Measurements from ENCODE around the gene MELTF.
A peak's percentile ranks its signal among the peaks of the same experiment; 100 is the strongest.

The MELTF gene

GRCh38 chr3:196994056-196994455, 35.6 kb downstream of the MELTF start:
- no peak for DNase-seq (ENCODE audit: low read depth in 2 of 2)

- DNase-seq (ENCODE audit: low read depth in 2 of 2): no peak
Observed at GRCh38 chr3:196992461-196993065, 37.1 kb downstream of the MELTF start.

DNA sequence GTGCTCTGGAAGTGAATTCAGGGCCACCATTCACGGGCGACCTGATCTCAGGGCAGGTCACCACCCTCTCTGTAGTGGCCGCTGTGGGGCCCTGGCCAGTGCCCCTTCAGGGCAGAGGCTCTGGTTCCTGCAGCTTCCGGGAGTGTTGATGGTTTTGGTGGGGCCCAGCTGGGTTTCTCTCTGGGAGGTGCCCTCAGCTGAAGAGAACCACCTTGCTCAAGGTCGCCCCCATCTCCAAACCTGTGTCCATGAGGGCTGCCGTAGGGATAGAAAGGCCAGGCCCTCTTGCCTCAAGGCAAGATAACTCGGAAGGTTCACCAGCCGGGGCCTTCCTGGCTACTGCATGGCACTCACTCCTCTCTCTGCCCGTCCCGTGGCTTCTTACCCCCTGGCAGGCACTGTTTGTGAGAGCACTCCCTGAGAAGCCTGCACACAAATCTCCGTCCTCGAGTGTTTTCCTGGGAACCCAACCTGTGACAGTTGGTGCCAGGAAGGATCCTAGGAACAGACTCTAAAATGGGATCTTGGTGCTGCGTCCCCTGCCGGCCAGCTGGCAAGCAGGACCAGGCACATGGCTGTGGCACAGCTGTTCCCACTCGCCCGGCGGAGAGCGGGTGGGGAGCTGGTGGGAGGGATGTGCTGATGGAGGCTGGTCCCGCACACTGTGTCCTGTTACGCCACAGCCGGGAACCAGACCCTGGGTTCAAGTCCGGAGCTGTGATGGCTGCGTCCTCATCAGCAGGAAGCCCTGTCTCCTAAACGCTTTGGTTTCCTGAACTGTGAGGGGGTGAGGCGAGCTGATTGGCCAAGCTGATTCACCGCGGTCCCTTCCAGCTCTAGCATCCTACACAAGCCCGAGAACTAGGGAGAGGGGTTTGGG, 37.8 kb downstream of the MELTF start:
- DNase-seq (ENCODE audit: low read depth in 2 of 2): no peak

GRCh38 chr3:196990601-196991007, 39.0 kb downstream of the MELTF start:
- no peak for DNase-seq (ENCODE audit: low read depth in 2 of 2)

- DNase-seq (ENCODE audit: low read depth in 2 of 2): no peak
Observed at GRCh38 chr3:196989721-196990262, 39.8 kb downstream of the MELTF start.

GRCh38 chr3:196988241-196989029, 41.2 kb downstream of the MELTF start:
- no peak for DNase-seq (ENCODE audit: low read depth in 2 of 2)

- no peak for DNase-seq (ENCODE audit: low read depth in 2 of 2)
Observed at GRCh38 chr3:196987022-196987421, 42.6 kb downstream of the MELTF start.

- DNase-seq (ENCODE audit: low read depth in 2 of 2): no peak
Observed at GRCh38 chr3:196985954-196986885, 43.4 kb downstream of the MELTF start.

- no peak for DNase-seq (ENCODE audit: low read depth in 2 of 2)
Observed at GRCh38 chr3:196985298-196985697, 44.3 kb downstream of the MELTF start.

- no peak for DNase-seq (ENCODE audit: low read depth in 2 of 2)
Observed at GRCh38 chr3:196983186-196983585, 46.4 kb downstream of the MELTF start.

DNA sequence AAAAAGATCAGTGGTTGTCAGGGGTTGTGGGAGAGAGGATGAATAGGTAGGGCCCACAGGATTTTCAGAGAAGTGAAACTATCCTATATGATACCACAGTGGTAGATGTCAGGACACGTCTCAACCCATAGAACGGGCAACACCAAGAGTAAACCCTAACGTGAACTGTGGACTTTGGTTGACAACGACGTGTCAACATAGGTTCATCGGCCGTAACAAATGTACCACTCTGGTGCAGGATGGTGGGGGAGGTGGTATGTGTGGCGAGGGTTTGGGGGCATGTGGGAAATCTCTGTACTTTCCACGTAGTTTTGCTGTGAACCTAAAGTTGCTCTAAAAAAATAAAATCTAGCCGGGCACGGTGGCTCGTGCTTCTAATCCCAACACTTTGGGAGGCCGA, 48.0 kb downstream of the MELTF start:
- DNase-seq (ENCODE audit: low read depth in 2 of 2): no peak

DNA sequence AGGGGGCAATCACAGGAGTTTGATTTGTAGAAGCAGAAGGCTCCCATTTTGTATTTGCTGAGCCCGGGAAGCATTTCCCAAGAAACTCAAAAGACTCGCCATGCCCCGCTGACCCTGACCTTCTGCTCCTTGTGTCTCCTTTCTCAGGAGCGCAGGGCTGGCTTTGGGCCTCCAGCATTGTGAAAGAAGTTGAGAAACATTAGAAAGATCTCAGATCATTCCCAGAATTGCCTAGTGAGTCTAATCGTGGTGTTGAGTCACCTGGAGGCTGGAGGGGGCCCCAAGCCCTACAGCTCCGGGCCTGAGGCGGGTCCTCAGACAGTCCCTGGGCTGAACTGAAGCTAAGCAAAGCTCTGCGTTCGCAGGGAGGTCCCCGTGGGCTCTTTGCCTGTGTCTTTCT, 50.1 kb downstream of the MELTF start:
- no peak for DNase-seq (ENCODE audit: low read depth in 2 of 2)

GRCh38 chr3:196976941-196977340, 52.7 kb downstream of the MELTF start:
- DNase-seq (ENCODE audit: low read depth in 2 of 2): no peak

DNA sequence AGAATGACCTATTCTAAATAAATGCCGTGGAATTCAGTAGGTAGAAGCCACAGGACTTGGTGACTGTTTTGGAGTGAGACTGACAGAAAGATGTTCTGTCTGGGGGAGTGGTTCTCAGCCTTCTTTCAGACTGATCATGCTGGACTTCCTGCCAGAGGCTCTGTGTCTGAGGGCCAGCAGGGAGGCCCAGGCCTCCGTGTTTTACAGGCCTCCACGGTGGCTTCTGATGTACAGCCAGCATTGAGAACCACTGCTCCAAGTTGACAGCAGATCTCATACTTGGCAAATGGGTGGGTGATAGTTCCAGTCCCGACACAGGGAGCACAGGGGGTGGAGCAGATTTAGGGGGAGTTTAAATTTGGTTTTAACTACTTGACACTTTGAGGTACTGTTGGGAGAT, 54.3 kb downstream of the MELTF start:
- no peak for DNase-seq (ENCODE audit: low read depth in 2 of 2)

DNA sequence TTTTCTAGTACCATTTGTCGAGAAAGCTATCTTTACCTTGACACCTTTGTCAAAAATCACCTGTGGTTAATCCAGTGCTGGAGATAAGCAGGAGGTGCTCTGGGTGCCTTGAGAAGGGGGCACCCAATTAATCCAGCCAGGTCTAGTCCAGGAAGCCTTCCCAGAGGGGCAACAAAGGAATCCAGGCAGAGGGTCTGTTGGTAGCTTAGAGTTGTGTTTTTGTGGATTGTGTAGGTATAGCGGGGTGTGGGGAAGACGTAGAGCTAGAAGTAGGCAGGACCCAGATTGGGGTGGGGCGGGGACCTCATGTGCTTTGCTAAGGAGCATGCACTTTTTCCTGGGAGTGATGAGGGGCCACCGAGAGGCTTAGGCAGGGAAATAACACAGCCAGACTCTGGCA, 55.0 kb downstream of the MELTF start:
- DNase-seq (ENCODE audit: low read depth in 2 of 2): no peak

GRCh38 chr3:196971094-196971698, 58.4 kb downstream of the MELTF start:
- DNase-seq (ENCODE audit: low read depth in 2 of 2): no peak

DNA sequence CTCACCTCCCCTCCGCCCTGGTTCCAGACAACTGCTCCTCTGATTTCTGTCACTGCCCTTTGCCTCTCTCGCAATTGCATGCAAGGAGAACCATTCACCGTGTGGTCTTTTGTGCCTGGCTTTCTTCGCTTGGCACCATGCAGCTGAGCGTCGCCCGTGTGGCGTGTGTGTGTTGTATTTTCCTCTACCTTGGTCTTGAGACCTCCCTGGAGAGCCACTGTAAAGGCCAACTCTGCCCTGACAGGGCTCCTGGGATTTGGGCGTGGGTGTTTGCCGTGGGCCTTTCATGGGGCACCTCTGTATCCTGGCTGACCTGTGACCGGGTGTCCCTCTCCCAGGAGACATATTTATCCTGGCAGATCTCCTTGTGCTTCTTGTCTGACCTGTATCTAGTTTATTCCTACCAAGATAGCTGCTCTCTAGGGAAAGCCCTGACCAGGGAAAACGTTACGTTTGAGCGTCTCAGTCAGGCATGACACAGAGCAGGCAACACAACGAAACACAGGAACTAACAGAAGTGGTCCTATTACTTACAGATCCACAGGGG, 59.0 kb downstream of the MELTF start:
- DNase-seq (ENCODE audit: low read depth in 2 of 2): no peak

DNA sequence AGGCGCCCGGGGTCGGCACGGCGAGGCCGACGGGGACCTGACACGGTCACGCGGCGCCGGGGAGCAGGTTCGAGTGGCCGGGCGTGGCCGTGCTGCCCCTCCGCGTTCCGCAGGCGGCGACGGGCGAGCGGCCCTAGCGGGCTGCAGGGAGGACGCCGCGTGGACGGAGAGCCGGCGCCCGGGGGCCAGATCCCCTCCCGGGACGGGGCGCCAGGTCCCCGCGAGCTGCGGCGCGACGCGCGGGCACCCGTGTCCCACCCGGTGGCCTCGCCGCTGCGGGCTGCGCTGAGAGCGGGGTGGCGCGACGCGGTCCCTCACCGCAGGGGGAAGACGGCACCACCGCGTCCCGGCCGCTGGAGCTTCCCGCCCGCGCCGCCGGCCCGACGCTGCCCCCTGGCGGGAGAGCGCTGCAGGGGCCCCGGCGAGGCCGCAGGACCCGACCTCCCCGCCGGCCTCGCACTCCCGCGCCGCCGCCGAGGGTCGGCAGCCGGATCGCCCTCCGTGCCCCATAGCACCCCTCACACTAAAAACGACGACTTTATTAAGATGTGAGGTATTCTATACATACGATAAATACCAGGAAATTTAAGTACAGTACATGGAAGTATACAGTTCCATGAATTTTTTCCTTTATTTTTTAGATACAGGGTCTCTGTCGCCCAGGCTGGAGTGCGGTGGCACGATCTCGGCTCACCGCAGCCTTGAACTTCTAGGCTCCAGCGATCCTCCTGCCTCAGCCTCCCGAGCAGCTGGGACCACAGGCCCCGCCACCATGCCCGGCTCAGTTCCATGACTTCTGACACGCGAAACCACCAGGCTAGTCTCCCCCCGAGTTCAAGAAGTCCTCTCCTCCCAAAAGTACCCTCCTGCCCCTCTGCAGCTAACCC, 59.7 kb downstream of the MELTF start:
- DNase-seq (ENCODE audit: low read depth in 2 of 2): peak; percentile 50 to 56

DNA sequence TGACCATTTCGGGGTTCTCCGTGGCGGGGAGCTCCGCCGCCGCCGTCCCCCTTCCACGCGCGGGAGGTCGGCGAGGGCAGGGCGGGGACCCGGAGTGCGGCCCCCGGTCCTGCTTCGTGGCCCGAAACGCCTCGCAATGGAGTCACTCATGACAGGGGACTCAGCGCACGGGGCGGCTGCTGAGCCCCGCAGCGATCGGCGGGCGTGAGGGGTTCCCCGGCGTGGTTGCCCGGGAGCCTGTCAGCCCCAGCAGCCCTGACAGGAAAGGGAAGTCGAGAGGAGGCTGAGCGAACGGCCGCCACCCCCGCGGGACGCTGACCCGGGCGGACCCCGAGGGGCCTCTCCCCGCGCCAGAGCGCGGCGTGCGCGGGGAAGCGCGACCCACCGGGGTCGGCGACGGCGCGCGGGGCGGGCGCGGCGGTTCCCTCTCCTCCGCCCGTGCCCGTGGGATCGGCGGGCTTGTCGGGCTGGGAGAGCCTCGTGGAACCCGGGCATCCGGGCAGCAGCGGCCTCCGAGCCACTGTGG, 60.4 kb downstream of the MELTF start:
- DNase-seq (ENCODE audit: low read depth in 2 of 2): peak; percentile 20 to 28

All from stimulated activated CD8-positive, alpha-beta memory T cell treated with anti-CD3 and anti-CD28 coated beads, Interleukin-15, amount 100 ng/mL, for 48 hours (primary cell).